GM23338 (cell line): Measurements from ENCODE around the gene PPHLN1. TPM values are rescaled to one million over a fixed set of nuclear protein-coding genes. Genes with fewer than 3 reads are reported as not detected.

Experiments
- ATAC-seq: fragments of 200-7000 bp; cut with Tn5 transposase; 3 replicates; pipeline ENCODE4 v1.9.1; 2020
- DNase-seq: peaks from one replicate; pipeline ENCODE4 v3.0.0-alpha.2; 2015; ENCODE audit warnings: low spot score
- H2AFZ ChIP-seq: fragments of 200-600 bp; sonication (generic); 2 replicates; pipeline ENCODE4 v1.8.0; 2016; ENCODE audit warnings: antibody characterized with exemption, mild to moderate bottlenecking, moderate library complexity
- H3F3A ChIP-seq: fragments of 200-600 bp; sonication (generic); replicated peaks from 2 replicates; pipeline ENCODE4 v1.8.0; 2017; ENCODE audit warnings: antibody characterized with exemption, mixed run types, low read depth
- H3K27ac ChIP-seq: fragments of 200-600 bp; sonication (generic); 2 replicates; pipeline ENCODE4 v1.6.1; 2016; ENCODE audit warnings: low read depth
- H3K27me3 ChIP-seq: fragments of 200-600 bp; sonication (generic); 2 replicates; pipeline ENCODE4 v1.8.0; 2016; ENCODE audit warnings: mild to moderate bottlenecking, mixed run types, moderate library complexity; ENCODE audit not compliant: insufficient read depth
- H3K36me3 ChIP-seq: fragments of 200-600 bp; sonication (generic); 2 replicates; pipeline ENCODE4 v1.8.0; 2016; ENCODE audit warnings: mild to moderate bottlenecking; ENCODE audit not compliant: insufficient read depth
- H3K4me1 ChIP-seq: fragments of 200-600 bp; sonication (generic); 2 replicates; pipeline ENCODE4 v1.8.0; 2016; ENCODE audit warnings: mild to moderate bottlenecking, moderate library complexity; ENCODE audit not compliant: insufficient read depth
- H3K4me2 ChIP-seq: fragments of 200-600 bp; sonication (generic); 2 replicates; pipeline ENCODE4 v1.7.1; 2017; ENCODE audit warnings: mixed run types
- H3K4me3 ChIP-seq: fragments of 200-600 bp; sonication (generic); 2 replicates; pipeline ENCODE4 v1.6.1; 2016; ENCODE audit warnings: mixed run types
- H3K79me2 ChIP-seq: fragments of 200-600 bp; sonication (generic); replicated peaks from 2 replicates; pipeline ENCODE4 v1.8.0; 2017; ENCODE audit warnings: mild to moderate bottlenecking; ENCODE audit not compliant: insufficient read depth
- H3K9me2 ChIP-seq: fragments of 200-600 bp; sonication (generic); 2 replicates; pipeline ENCODE4 v1.8.0; 2017; ENCODE audit not compliant: insufficient read depth
- H4K20me1 ChIP-seq: fragments of 200-600 bp; sonication (generic); replicated peaks from 2 replicates; pipeline ENCODE4 v1.8.0; 2017; ENCODE audit warnings: mild to moderate bottlenecking; ENCODE audit not compliant: insufficient read depth
- H3K27ac Mint-ChIP-seq: 2 replicates; pipeline ENCODE4 v1.8.0; 2020; ENCODE audit warnings: inconsistent platforms, mild to moderate bottlenecking, moderate library complexity, mixed read lengths
- H3K27me3 Mint-ChIP-seq: 3 replicates; pipeline ENCODE4 v1.8.0; 2022; ENCODE audit warnings: low read depth, mild to moderate bottlenecking, moderate library complexity, mixed read lengths, inconsistent platforms; ENCODE audit not compliant: insufficient read depth, poor library complexity
- H3K36me3 Mint-ChIP-seq: 3 replicates; pipeline ENCODE4 v1.8.0; 2021; ENCODE audit warnings: low read depth, mild to moderate bottlenecking, inconsistent platforms, moderate library complexity, mixed read lengths
- H3K4me1 Mint-ChIP-seq: 3 replicates; pipeline ENCODE4 v1.8.0; 2020; ENCODE audit warnings: mild to moderate bottlenecking, inconsistent platforms, mixed read lengths
- H3K4me3 Mint-ChIP-seq: 3 replicates; pipeline ENCODE4 v1.8.0; 2021; ENCODE audit warnings: moderate library complexity, mild to moderate bottlenecking, inconsistent platforms, mixed read lengths
- H3K9me3 Mint-ChIP-seq: 3 replicates; pipeline ENCODE4 v1.8.0; 2020; ENCODE audit warnings: moderate library complexity, mild to moderate bottlenecking, inconsistent platforms, mixed read lengths
- CREB1 ChIP-seq: fragments of 250-450 bp; sonication (Bioruptor Pico); IDR thresholded peaks from 2 replicates; pipeline ENCODE4 v1.5.0; 2020; ENCODE audit warnings: low read depth, mild to moderate bottlenecking, moderate library complexity
- EZH2 ChIP-seq: fragments of 200-600 bp; sonication (generic); IDR thresholded peaks from one replicate; pipeline ENCODE4 v1.8.0; 2017; ENCODE audit warnings: antibody characterized with exemption, mild to moderate bottlenecking, low read depth; ENCODE audit not compliant: unreplicated experiment
- EZH2phosphoT487 ChIP-seq: fragments of 200-600 bp; sonication (generic); IDR thresholded peaks from one replicate; pipeline ENCODE4 v1.8.1; 2018; ENCODE audit warnings: antibody characterized with exemption; ENCODE audit not compliant: unreplicated experiment
- JUNB ChIP-seq: IDR thresholded peaks from one replicate; pipeline ENCODE4 v1.6.1; 2016; ENCODE audit warnings: antibody characterized with exemption; ENCODE audit not compliant: unreplicated experiment
- NANOG ChIP-seq: IDR thresholded peaks from 2 replicates; pipeline ENCODE4 v1.6.1; 2016; ENCODE audit warnings: antibody characterized with exemption, borderline replicate concordance
- POLR2AphosphoS5 ChIP-seq: IDR thresholded peaks from 2 replicates; pipeline ENCODE4 v1.6.1; 2016; ENCODE audit warnings: antibody characterized with exemption, low read depth
- STAT1 ChIP-seq: IDR thresholded peaks from one replicate; pipeline ENCODE4 v1.6.1; 2016; ENCODE audit warnings: antibody characterized with exemption; ENCODE audit not compliant: unreplicated experiment
- ZNF114 ChIP-seq: fragments of 250-450 bp; sonication (Bioruptor Pico); IDR thresholded peaks from 2 replicates; pipeline ENCODE4 v1.5.0; 2020; ENCODE audit warnings: mild to moderate bottlenecking, moderate library complexity
- ZNF331 ChIP-seq: fragments of 250-450 bp; sonication (Bioruptor Pico); IDR thresholded peaks from 2 replicates; pipeline ENCODE4 v1.5.0; 2020; ENCODE audit warnings: low read depth, mild to moderate bottlenecking, moderate library complexity
- ZNF462 ChIP-seq: fragments of 250-450 bp; sonication (Bioruptor Pico); IDR thresholded peaks from 2 replicates; pipeline ENCODE4 v1.5.0; 2020; ENCODE audit warnings: mild to moderate bottlenecking, moderate library complexity
- polyA plus RNA-seq: library from polyadenylated mRNA; unstranded; fragments of >200 nt; fragmentation: Nextera tagmentation; extraction: Ambion mirVana; gene quantifications from 2 replicates; pipeline ENCODE4 v1.2.1, GENCODE V29; 2016
- total RNA-seq: library from RNA; depleted of rRNA; stranded (reverse); fragments of >200 nt; shearing (Covaris generic); gene quantifications from 2 replicates; pipeline ENCODE4 v1.2.3, GENCODE V29; 2014
- TF ChIP-seq, protein P1 (sequence below), 2 experiments: fragments of 200-600 bp in 1 of 2; sonication (generic) in 1 of 2; conservative IDR thresholded peaks; 2 replicates each; pipeline versions ENCODE4 v1.5.1 to v1.6.1; 2016 to 2017; ENCODE audit warnings: antibody characterized with exemption in 2 of 2, low read depth in 2 of 2, mild to moderate bottlenecking in 2 of 2, moderate library complexity in 1 of 2
- TF ChIP-seq, protein P2 (sequence below): IDR thresholded peaks from 2 replicates; pipeline ENCODE4 v1.6.1; 2016; ENCODE audit warnings: antibody characterized with exemption
- TF ChIP-seq, protein P3 (sequence below): IDR thresholded peaks from one replicate; pipeline ENCODE4 v1.6.1; 2018; ENCODE audit warnings: antibody characterized with exemption; ENCODE audit not compliant: unreplicated experiment

PPHLN1 gene
- total and polyA plus RNA-seq, 2 experiments from 2014 or later: 93.0 to 103 TPM

- H3K36me3 Mint-ChIP-seq: peaks cover 36% of the 10 kb centered on the region
- peaks cover 1% of the 10 kb centered on the region for H3K27me3 Mint-ChIP-seq
- no peaks in the 10 kb centered on the region; the same call in 2 of the 3 replicates for H3K9me3 Mint-ChIP-seq
These were observed 76.9 kb downstream of the PPHLN1 start for GRCh38 chr12:42402821-42403411.

More at GRCh38 chr12:42402821-42403411, 76.9 kb downstream of the PPHLN1 start:
- Histone ChIP-seq H3K4me1 (no peaks in the 10 kb centered on the region), H3F3A (no peaks in the 10 kb centered on the region), H3K4me2 (no peak overlapping the region), H3K36me3 (peaks cover 15% of the 10 kb centered on the region; the same call in 1 of the 2 replicates), H2AFZ (no peak overlapping the region), H3K79me2 (no peaks in the 10 kb centered on the region), H3K27ac (no peak overlapping the region), H3K9me2 (no peaks in the 10 kb centered on the region), H3K4me3 (no peak overlapping the region), H3K27me3 (no peaks in the 10 kb centered on the region), H4K20me1 (no peaks in the 10 kb centered on the region)
- Mint-ChIP-seq H3K27ac (no peak overlapping the region), H3K4me3 (no peak overlapping the region), H3K4me1 (no peaks in the 10 kb centered on the region)
- TF ChIP-seq EZH2phosphoT487: no peak
- TF ChIP-seq STAT1: no peak
- TF ChIP-seq, protein P1, sequence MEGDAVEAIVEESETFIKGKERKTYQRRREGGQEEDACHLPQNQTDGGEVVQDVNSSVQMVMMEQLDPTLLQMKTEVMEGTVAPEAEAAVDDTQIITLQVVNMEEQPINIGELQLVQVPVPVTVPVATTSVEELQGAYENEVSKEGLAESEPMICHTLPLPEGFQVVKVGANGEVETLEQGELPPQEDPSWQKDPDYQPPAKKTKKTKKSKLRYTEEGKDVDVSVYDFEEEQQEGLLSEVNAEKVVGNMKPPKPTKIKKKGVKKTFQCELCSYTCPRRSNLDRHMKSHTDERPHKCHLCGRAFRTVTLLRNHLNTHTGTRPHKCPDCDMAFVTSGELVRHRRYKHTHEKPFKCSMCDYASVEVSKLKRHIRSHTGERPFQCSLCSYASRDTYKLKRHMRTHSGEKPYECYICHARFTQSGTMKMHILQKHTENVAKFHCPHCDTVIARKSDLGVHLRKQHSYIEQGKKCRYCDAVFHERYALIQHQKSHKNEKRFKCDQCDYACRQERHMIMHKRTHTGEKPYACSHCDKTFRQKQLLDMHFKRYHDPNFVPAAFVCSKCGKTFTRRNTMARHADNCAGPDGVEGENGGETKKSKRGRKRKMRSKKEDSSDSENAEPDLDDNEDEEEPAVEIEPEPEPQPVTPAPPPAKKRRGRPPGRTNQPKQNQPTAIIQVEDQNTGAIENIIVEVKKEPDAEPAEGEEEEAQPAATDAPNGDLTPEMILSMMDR (conservative IDR thresholded peaks at IDR 0.05; ENCODE audit: low read depth in 2 of 2): no peak
- TF ChIP-seq EZH2: no peak
- no peak for TF ChIP-seq CREB1
- no peak for TF ChIP-seq JUNB
- no peak for TF ChIP-seq POLR2AphosphoS5
- TF ChIP-seq, protein P2, sequence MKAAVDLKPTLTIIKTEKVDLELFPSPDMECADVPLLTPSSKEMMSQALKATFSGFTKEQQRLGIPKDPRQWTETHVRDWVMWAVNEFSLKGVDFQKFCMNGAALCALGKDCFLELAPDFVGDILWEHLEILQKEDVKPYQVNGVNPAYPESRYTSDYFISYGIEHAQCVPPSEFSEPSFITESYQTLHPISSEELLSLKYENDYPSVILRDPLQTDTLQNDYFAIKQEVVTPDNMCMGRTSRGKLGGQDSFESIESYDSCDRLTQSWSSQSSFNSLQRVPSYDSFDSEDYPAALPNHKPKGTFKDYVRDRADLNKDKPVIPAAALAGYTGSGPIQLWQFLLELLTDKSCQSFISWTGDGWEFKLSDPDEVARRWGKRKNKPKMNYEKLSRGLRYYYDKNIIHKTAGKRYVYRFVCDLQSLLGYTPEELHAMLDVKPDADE: no peak
- TF ChIP-seq ZNF331: no peak
- TF ChIP-seq, protein P3, sequence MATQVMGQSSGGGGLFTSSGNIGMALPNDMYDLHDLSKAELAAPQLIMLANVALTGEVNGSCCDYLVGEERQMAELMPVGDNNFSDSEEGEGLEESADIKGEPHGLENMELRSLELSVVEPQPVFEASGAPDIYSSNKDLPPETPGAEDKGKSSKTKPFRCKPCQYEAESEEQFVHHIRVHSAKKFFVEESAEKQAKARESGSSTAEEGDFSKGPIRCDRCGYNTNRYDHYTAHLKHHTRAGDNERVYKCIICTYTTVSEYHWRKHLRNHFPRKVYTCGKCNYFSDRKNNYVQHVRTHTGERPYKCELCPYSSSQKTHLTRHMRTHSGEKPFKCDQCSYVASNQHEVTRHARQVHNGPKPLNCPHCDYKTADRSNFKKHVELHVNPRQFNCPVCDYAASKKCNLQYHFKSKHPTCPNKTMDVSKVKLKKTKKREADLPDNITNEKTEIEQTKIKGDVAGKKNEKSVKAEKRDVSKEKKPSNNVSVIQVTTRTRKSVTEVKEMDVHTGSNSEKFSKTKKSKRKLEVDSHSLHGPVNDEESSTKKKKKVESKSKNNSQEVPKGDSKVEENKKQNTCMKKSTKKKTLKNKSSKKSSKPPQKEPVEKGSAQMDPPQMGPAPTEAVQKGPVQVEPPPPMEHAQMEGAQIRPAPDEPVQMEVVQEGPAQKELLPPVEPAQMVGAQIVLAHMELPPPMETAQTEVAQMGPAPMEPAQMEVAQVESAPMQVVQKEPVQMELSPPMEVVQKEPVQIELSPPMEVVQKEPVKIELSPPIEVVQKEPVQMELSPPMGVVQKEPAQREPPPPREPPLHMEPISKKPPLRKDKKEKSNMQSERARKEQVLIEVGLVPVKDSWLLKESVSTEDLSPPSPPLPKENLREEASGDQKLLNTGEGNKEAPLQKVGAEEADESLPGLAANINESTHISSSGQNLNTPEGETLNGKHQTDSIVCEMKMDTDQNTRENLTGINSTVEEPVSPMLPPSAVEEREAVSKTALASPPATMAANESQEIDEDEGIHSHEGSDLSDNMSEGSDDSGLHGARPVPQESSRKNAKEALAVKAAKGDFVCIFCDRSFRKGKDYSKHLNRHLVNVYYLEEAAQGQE: no peak
- no peak for TF ChIP-seq ZNF462 (CRISPR knock-in tag)
- no peak for TF ChIP-seq ZNF114
- no peak for TF ChIP-seq NANOG
- DNase-seq (no peak), ATAC-seq (no peak)
